Effector memory CD4-positive, alpha-beta T cell (primary cell): Measurements from ENCODE around the gene CDH5.

Source experiments
- DNase-seq, 3 donors: peaks; one replicate each; pipeline ENCODE4 v3.0.0-alpha.2; 2020
- H3K27ac ChIP-seq: 2 replicates; pipeline ENCODE4 v1.7.0; 2013; ENCODE audit warnings: mild to moderate bottlenecking, low read length, moderate library complexity; ENCODE audit not compliant: insufficient read depth, poor library complexity, severe bottlenecking
- H3K27me3 ChIP-seq: replicated peaks from 2 replicates; pipeline ENCODE4 v1.7.0; 2013; ENCODE audit warnings: mild to moderate bottlenecking, low read length; ENCODE audit not compliant: insufficient read depth, control insufficient read depth, poor library complexity, severe bottlenecking
- H3K36me3 ChIP-seq: 2 replicates; pipeline ENCODE4 v1.7.0; 2013; ENCODE audit warnings: mild to moderate bottlenecking, low read length, moderate library complexity; ENCODE audit not compliant: control insufficient read depth, insufficient read depth
- H3K4me1 ChIP-seq: 2 replicates; pipeline ENCODE4 v1.7.0; 2013; ENCODE audit warnings: low read length, mild to moderate bottlenecking; ENCODE audit not compliant: control insufficient read depth, insufficient read depth, poor library complexity, severe bottlenecking
- H3K4me3 ChIP-seq: 2 replicates; pipeline ENCODE4 v1.7.0; 2013; ENCODE audit warnings: low read length, low read depth, mild to moderate bottlenecking; ENCODE audit not compliant: insufficient read depth, poor library complexity, severe bottlenecking
- H3K9me3 ChIP-seq: 2 replicates; pipeline ENCODE4 v1.7.0; 2013; ENCODE audit warnings: mild to moderate bottlenecking, low read length, moderate library complexity; ENCODE audit not compliant: control insufficient read depth

CDH5 gene

DNA sequence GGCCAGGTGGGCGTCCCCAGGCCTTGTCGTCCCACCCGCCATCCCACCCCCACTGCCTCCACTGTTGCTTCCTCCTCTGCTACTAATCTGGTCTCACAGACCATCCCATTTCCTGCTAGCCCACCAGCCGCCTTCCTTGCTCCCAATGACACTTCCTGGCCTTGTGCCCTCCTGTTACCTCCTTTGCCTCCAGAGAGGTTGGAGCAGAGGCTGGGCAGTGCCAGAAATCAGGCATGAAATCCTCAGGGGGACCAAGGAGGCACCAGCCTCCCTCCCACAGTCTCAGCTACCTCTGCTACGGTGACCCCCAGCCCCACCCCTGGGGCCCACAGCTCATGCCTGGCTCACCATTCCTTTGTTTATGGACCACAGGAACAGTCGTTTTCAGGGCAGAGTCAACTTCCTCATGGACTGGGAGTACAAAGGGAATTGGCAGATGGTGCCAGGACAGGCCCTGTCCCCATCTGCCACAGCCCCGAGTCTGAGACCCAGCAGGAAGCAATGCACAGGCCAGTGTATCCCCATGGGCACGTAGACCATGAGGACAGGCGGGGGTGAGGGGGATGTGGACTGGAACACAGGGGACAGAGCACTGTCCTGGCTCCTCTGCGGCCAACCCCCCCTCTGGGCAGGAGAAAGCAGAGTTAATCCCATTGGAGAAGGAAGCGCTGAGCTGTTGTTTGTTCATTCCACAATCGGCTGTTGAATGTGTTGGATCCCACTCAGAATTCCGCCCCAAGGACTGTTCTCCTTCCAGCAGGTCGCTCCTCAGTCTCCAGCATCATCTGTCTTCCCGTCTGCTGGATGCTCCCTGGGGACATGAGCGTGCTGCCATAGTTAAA lies 2.2 kb upstream of the CDH5 start:
- H3K27me3 ChIP-seq, result peaks cover 5% of the 10 kb centered on the region
- no peaks in the 10 kb centered on the region for H3K4me1 ChIP-seq
- no peaks in the 10 kb centered on the region for H3K9me3 ChIP-seq
- DNase-seq, result no peak
- no peak overlapping the region for H3K27ac ChIP-seq
- no peak overlapping the region for H3K4me3 ChIP-seq
- no peaks in the 10 kb centered on the region for H3K36me3 ChIP-seq

- Histone ChIP-seq H3K27ac (no peak overlapping the region), H3K36me3 (no peaks in the 10 kb centered on the region), H3K9me3 (no peaks in the 10 kb centered on the region), H3K4me1 (no peaks in the 10 kb centered on the region), H3K27me3 (peaks cover 5% of the 10 kb centered on the region), H3K4me3 (no peak overlapping the region)
- no peak for DNase-seq
These were observed 1.6 kb upstream of the CDH5 start for GRCh38 chr16:66364959-66365306.

GRCh38 chr16:66365651-66366050 lies 840 bp upstream of the CDH5 start:
- Histone ChIP-seq H3K36me3 (no peaks in the 10 kb centered on the region), H3K27ac (no peak overlapping the region), H3K27me3 (peaks cover 5% of the 10 kb centered on the region), H3K4me1 (no peaks in the 10 kb centered on the region), H3K4me3 (no peak overlapping the region), H3K9me3 (no peaks in the 10 kb centered on the region)
- no peak for DNase-seq

- no peaks in the 10 kb centered on the region for H3K36me3 ChIP-seq
- H3K27ac ChIP-seq, result no peak overlapping the region
- peaks cover 5% of the 10 kb centered on the region for H3K27me3 ChIP-seq
- no peaks in the 10 kb centered on the region for H3K9me3 ChIP-seq
- no peak overlapping the region for H3K4me3 ChIP-seq
- DNase-seq, result no peak
- no peaks in the 10 kb centered on the region for H3K4me1 ChIP-seq
These were observed 1.7 kb downstream of the CDH5 start for GRCh38 chr16:66367968-66368891.

GRCh38 chr16:66369055-66369592 lies 2.6 kb downstream of the CDH5 start:
- Histone ChIP-seq H3K4me3 (no peak overlapping the region), H3K27me3 (peaks cover 2% of the 10 kb centered on the region), H3K9me3 (no peaks in the 10 kb centered on the region), H3K27ac (no peak overlapping the region), H3K36me3 (no peaks in the 10 kb centered on the region), H3K4me1 (no peaks in the 10 kb centered on the region)
- no peak for DNase-seq

GRCh38 chr16:66370786-66371684 lies 4.5 kb downstream of the CDH5 start:
- H3K4me1 ChIP-seq, result no peaks in the 10 kb centered on the region
- H3K27ac ChIP-seq, result no peak overlapping the region
- DNase-seq, result no peak
- H3K36me3 ChIP-seq, result no peaks in the 10 kb centered on the region
- H3K4me3 ChIP-seq, result no peak overlapping the region
- no peaks in the 10 kb centered on the region for H3K9me3 ChIP-seq
- H3K27me3 ChIP-seq, result no peaks in the 10 kb centered on the region

- Histone ChIP-seq H3K4me1 (no peaks in the 10 kb centered on the region), H3K9me3 (no peaks in the 10 kb centered on the region), H3K27me3 (no peaks in the 10 kb centered on the region), H3K36me3 (no peaks in the 10 kb centered on the region), H3K27ac (no peak overlapping the region), H3K4me3 (no peak overlapping the region)
- DNase-seq, result no peak
These were observed 5.8 kb downstream of the CDH5 start for GRCh38 chr16:66372078-66372897.

- Histone ChIP-seq H3K36me3 (no peaks in the 10 kb centered on the region), H3K4me1 (no peaks in the 10 kb centered on the region), H3K4me3 (no peak overlapping the region), H3K27me3 (no peaks in the 10 kb centered on the region), H3K9me3 (no peaks in the 10 kb centered on the region), H3K27ac (no peak overlapping the region)
- no peak for DNase-seq
These were observed 6.3 kb downstream of the CDH5 start for GRCh38 chr16:66372898-66373155.

DNA sequence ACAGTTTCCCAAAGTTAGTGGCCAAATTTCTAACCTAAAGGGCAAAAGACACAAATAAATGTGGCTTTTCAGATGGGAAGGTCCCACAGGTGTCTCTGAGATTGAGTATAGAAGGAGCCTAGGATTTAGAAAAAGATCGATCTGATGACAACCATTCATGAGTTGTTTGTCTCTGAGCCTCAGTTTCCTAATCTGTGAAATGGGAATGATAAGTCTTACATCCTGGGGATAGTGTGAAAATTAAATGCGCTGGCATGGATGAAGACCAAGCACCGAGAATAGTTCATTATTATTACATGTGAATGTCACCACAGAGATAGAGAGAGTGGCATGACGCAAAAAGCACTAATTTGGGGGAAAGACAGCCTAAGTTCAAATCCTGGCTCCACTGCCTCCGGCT lies 7.2 kb downstream of the CDH5 start:
- DNase-seq, result no peak
- H3K4me3 ChIP-seq, result no peak overlapping the region
- H3K36me3 ChIP-seq, result no peaks in the 10 kb centered on the region
- no peaks in the 10 kb centered on the region for H3K9me3 ChIP-seq
- H3K27ac ChIP-seq, result no peak overlapping the region
- no peaks in the 10 kb centered on the region for H3K4me1 ChIP-seq
- no peaks in the 10 kb centered on the region for H3K27me3 ChIP-seq
